Measurements from ENCODE around the gene NUFIP2.

- TF ChIP-seq GATA2 (IDR thresholded peaks at IDR 0.05; ENCODE audit: low read depth, low read length) (no peak), GATA3 (IDR thresholded peaks at IDR 0.05; ENCODE audit: low read depth, low read length) (no peak)
Observed at GRCh38 chr17:29263916-29264315, 30.0 kb downstream of the NUFIP2 start.
